PFSK-1 (cell line): ENCODE measurements around the gene ANAPC7.

Source experiments
- POLR2AphosphoS5 ChIP-seq: IDR thresholded peaks from 2 replicates; pipeline ENCODE4 v1.6.1; 2012; ENCODE audit warnings: low read depth, mild to moderate bottlenecking, control low read depth, low read length, moderate library complexity
- TF ChIP-seq, protein P1 (sequence below), 2 experiments: IDR thresholded peaks; 2 replicates each; pipeline versions ENCODE4 v1.6.1 to v1.8.0; 2011 to 2012; ENCODE audit warnings: low read depth in 2 of 2, low read length in 2 of 2, control low read depth in 1 of 2, inconsistent platforms in 1 of 2, mild to moderate bottlenecking in 1 of 2, moderate library complexity in 1 of 2; ENCODE audit not compliant: insufficient read depth in 1 of 2

DNA sequence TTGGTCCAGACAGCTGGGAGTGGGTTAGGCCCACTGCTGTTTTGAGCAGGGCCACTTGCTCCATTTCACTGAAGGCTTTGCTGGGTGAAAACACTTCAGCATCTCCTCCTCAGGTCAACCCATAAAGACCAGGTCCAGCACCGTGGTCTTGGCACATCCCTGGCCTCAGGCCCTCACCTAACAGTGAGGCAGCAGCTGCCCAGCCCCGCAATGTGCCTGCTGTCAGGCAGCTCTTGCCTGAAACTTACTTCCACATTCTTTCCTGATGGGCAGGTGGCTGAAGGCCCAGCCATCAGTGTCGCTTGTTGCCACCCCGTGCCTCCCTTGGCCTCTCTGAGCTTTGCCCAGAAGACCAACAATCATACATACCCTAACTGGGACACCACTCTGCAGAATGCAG lies 54.4 kb downstream of the ANAPC7 start:
- TF ChIP-seq POLR2AphosphoS5: no peak
- TF ChIP-seq, protein P1, sequence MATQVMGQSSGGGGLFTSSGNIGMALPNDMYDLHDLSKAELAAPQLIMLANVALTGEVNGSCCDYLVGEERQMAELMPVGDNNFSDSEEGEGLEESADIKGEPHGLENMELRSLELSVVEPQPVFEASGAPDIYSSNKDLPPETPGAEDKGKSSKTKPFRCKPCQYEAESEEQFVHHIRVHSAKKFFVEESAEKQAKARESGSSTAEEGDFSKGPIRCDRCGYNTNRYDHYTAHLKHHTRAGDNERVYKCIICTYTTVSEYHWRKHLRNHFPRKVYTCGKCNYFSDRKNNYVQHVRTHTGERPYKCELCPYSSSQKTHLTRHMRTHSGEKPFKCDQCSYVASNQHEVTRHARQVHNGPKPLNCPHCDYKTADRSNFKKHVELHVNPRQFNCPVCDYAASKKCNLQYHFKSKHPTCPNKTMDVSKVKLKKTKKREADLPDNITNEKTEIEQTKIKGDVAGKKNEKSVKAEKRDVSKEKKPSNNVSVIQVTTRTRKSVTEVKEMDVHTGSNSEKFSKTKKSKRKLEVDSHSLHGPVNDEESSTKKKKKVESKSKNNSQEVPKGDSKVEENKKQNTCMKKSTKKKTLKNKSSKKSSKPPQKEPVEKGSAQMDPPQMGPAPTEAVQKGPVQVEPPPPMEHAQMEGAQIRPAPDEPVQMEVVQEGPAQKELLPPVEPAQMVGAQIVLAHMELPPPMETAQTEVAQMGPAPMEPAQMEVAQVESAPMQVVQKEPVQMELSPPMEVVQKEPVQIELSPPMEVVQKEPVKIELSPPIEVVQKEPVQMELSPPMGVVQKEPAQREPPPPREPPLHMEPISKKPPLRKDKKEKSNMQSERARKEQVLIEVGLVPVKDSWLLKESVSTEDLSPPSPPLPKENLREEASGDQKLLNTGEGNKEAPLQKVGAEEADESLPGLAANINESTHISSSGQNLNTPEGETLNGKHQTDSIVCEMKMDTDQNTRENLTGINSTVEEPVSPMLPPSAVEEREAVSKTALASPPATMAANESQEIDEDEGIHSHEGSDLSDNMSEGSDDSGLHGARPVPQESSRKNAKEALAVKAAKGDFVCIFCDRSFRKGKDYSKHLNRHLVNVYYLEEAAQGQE (IDR thresholded peaks at IDR 0.05; ENCODE audit: insufficient read depth in 1 of 2, low read depth in 2 of 2, low read length in 2 of 2): no peak
